ENCODE data around the gene STAT3. TPM values are rescaled to one million over a fixed set of nuclear protein-coding genes. Genes with fewer than 3 reads are reported as not detected.
A peak's percentile ranks its signal among the peaks of the same experiment; 100 is the strongest.

Gene STAT3
- total RNA-seq, 4 donors from 2014 or later = 88.4 to 203 (median 130) TPM

DNA sequence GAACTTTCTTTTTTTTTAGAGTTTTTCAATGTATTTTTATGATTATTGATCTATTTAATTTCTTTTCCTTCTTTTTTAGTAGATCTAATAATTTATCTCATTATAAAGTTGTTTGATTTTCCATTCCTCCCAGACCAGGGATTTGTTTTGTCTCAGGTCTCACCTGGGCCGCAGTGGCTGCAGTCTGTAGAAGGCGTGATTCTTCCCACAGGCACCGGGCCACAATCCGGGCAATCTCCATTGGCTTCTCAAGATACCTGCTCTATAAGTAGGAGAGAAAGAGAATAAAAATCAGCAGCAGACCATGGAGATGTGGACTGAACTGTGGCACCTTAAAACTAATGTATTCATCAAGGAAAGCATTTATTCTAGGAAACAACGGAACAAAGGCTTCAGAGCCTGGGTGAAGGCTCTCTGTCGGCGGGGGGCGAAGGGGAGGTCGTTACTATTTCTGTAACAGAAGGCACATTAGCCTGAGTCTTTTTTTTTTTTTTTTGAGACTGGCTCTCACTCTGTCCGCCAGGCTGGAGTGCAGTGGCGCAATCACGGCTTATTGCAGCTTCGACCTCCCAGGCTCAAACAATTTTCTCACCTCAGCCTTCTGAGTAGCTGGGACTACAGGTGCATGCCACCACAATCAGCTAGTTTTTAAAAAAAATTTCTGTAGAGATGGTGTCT is 42.7 kb downstream of the STAT3 start:
- Histone ChIP-seq H3K4me3 (no peak overlapping the region), H3K9me3 (no peaks in the 10 kb centered on the region), H3K27ac (peak overlapping the region in 1 of 4 donors; percentile 13), H3K4me1 (peaks cover 18 to 26% of the 10 kb centered on the region in 2 donors), H3K27me3 (no peaks in the 10 kb centered on the region), H3K36me3 (peaks cover 0 to 60% of the 10 kb centered on the region in 2 donors)
- TF ChIP-seq POLR2A (IDR thresholded peaks at IDR 0.05) (no peak), CTCF (IDR thresholded peaks at IDR 0.05 in 4 of 5, conservative IDR thresholded peaks at IDR 0.05 in 1 of 5) (no peak)
- ATAC-seq (no peak), DNase-seq (no peak)
- intact Hi-C loops (cut with DNase I; ENCODE audit: low total_unique reads) = no loop called here
- in situ Hi-C loops (cut with MboI; ENCODE audit: low sequenced_read_pairs in 4 of 4) = loop anchor here in 1 of 4 donors (25.0 kb wide), 1 partner anchor 142 kb away; no protein-coding TSS in a partner anchor

- Histone ChIP-seq H3K4me1 (peaks cover 4 to 6% of the 10 kb centered on the region in 2 donors), H3K9me3 (no peaks in the 10 kb centered on the region), H3K36me3 (peaks cover 3 to 83% of the 10 kb centered on the region in 2 donors), H3K27me3 (no peaks in the 10 kb centered on the region), H3K27ac (no peak overlapping the region), H3K4me3 (no peak overlapping the region)
- no peak for TF ChIP-seq POLR2A (IDR thresholded peaks at IDR 0.05)
- no peak for TF ChIP-seq CTCF (IDR thresholded peaks at IDR 0.05 in 4 of 5, conservative IDR thresholded peaks at IDR 0.05 in 1 of 5)
- no peak for ATAC-seq
- DNase-seq = no peak
- in situ Hi-C loops (cut with MboI; ENCODE audit: low sequenced_read_pairs in 4 of 4) (loop anchor here in 1 of 4 donors (25.0 kb wide), 1 partner anchor 145 kb away; no protein-coding TSS in a partner anchor), intact Hi-C loops (cut with DNase I; ENCODE audit: low total_unique reads) (no loop called here)
Observed at GRCh38 chr17:42342242-42343008, 45.8 kb downstream of the STAT3 start.

GRCh38 chr17:42341568-42341967 is 46.7 kb downstream of the STAT3 start:
- peaks cover 5 to 89% of the 10 kb centered on the region in 2 donors for H3K36me3 ChIP-seq
- no peak for TF ChIP-seq POLR2A (IDR thresholded peaks at IDR 0.05)
- DNase-seq (no peak), ATAC-seq (no peak)
- intact Hi-C loops (cut with DNase I; ENCODE audit: low total_unique reads) (no loop called here), in situ Hi-C loops (cut with MboI; ENCODE audit: low sequenced_read_pairs in 4 of 4) (loop anchor here in 1 of 4 donors (25.0 kb wide), 1 partner anchor 146 kb away; no protein-coding TSS in a partner anchor)
- H3K27ac ChIP-seq = no peak overlapping the region
- no peaks in the 10 kb centered on the region for H3K27me3 ChIP-seq
- no peaks in the 10 kb centered on the region for H3K9me3 ChIP-seq
- H3K4me1 ChIP-seq = no peaks in the 10 kb centered on the region
- no peak overlapping the region for H3K4me3 ChIP-seq

GRCh38 chr17:42340691-42341127 is 47.5 kb downstream of the STAT3 start:
- Histone ChIP-seq H3K4me1 (no peaks in the 10 kb centered on the region), H3K9me3 (no peaks in the 10 kb centered on the region), H3K4me3 (no peak overlapping the region), H3K27me3 (no peaks in the 10 kb centered on the region), H3K36me3 (peaks cover 7 to 89% of the 10 kb centered on the region in 2 donors), H3K27ac (no peak overlapping the region)
- ATAC-seq (no peak), DNase-seq (no peak)
- intact Hi-C loops (cut with DNase I; ENCODE audit: low total_unique reads) = no loop called here
- in situ Hi-C loops (cut with MboI; ENCODE audit: low sequenced_read_pairs in 4 of 4) = loop anchor here in 1 of 4 donors (25.0 kb wide), 1 partner anchor 147 kb away; no protein-coding TSS in a partner anchor
- TF ChIP-seq POLR2A (IDR thresholded peaks at IDR 0.05) (no peak), CTCF (IDR thresholded peaks at IDR 0.05 in 4 of 5, conservative IDR thresholded peaks at IDR 0.05 in 1 of 5) (no peak)

- intact Hi-C loops (cut with DNase I; ENCODE audit: low total_unique reads) = no loop called here
- DNase-seq (no peak), ATAC-seq (no peak)
- Histone ChIP-seq H3K4me1 (no peaks in the 10 kb centered on the region), H3K36me3 (peaks cover 7 to 89% of the 10 kb centered on the region in 2 donors), H3K4me3 (no peak overlapping the region), H3K27ac (no peak overlapping the region), H3K9me3 (no peaks in the 10 kb centered on the region), H3K27me3 (no peaks in the 10 kb centered on the region)
- no peak for TF ChIP-seq POLR2A (IDR thresholded peaks at IDR 0.05)
- no peak for TF ChIP-seq CTCF (IDR thresholded peaks at IDR 0.05 in 4 of 5, conservative IDR thresholded peaks at IDR 0.05 in 1 of 5)
- in situ Hi-C loops (cut with MboI; ENCODE audit: low sequenced_read_pairs in 4 of 4) = loop anchor here in 1 of 4 donors (25.0 kb wide), 1 partner anchor 148 kb away; no protein-coding TSS in a partner anchor
Observed at GRCh38 chr17:42339221-42339620, 49.0 kb downstream of the STAT3 start.
